Activated CD8-positive, alpha-beta memory T cell treated with anti-CD3 and anti-CD28 coated beads, Interleukin-2, amount 10 ng/mL, durations not matched to agents 7 days and 5 days (primary cell): ENCODE measurements around the gene MYO1E. TPM values are rescaled to one million over a fixed set of nuclear protein-coding genes. Genes with fewer than 3 reads are reported as not detected.
A peak's percentile ranks its signal among the peaks of the same experiment; 100 is the strongest.

Experiments
- ATAC-seq: fragments of 150-1000 bp; cut with Tn5 transposase; one replicate; pipeline ENCODE4 v1.10.0; 2021; ENCODE audit warnings: moderate library complexity
- CTCF ChIA-PET: fragments of 350-600 bp; sonication (Branson Sonifier 250); formaldehyde crosslinking; loops from one replicate; lab custom pipeline; 2021; ENCODE audit warnings: antibody characterized with exemption; lab: Charles Lee
- DNase-seq: peaks from one replicate; pipeline ENCODE4 v3.0.0-alpha.2; 2020
- H3K27ac Mint-ChIP-seq: one replicate; pipeline ENCODE4 v1.8.0; 2021; ENCODE audit warnings: mild to moderate bottlenecking, mixed read lengths
- H3K27me3 Mint-ChIP-seq: one replicate; pipeline ENCODE4 v1.8.0; 2021; ENCODE audit warnings: mixed read lengths
- H3K36me3 Mint-ChIP-seq: one replicate; pipeline ENCODE4 v1.8.0; 2021; ENCODE audit warnings: mild to moderate bottlenecking, mixed read lengths
- H3K4me1 Mint-ChIP-seq: one replicate; pipeline ENCODE4 v1.8.0; 2021; ENCODE audit warnings: mixed read lengths
- H3K4me3 Mint-ChIP-seq: one replicate; pipeline ENCODE4 v1.8.0; 2021; ENCODE audit warnings: mild to moderate bottlenecking, moderate library complexity, mixed read lengths
- H3K9me3 Mint-ChIP-seq: one replicate; pipeline ENCODE4 v1.8.0; 2022; ENCODE audit warnings: low read depth, mixed read lengths
- total RNA-seq, 2 experiments: library from RNA; stranded (reverse); gene quantifications; one replicate each; pipeline ENCODE4 v1.2.3, GENCODE V29; 2021

MYO1E gene
- total RNA-seq, 2 experiments from 2014 or later: 60.3 to 224 TPM

- peaks cover 28% of the 10 kb centered on the region for H3K36me3 Mint-ChIP-seq
- peaks cover 5% of the 10 kb centered on the region for H3K27me3 Mint-ChIP-seq
- H3K4me1 Mint-ChIP-seq: no peaks in the 10 kb centered on the region
- H3K27ac Mint-ChIP-seq: no peak overlapping the region
- DNase-seq (no peak), ATAC-seq (no peak)
- no peak overlapping the region for H3K4me3 Mint-ChIP-seq
- CTCF ChIA-PET: no interaction called here
- peaks cover 3% of the 10 kb centered on the region for H3K9me3 Mint-ChIP-seq
These were observed 183.4 kb downstream of the MYO1E start for GRCh38 chr15:59189241-59189640.

- Mint-ChIP-seq H3K4me1 (no peaks in the 10 kb centered on the region), H3K4me3 (no peak overlapping the region), H3K9me3 (peaks cover 18% of the 10 kb centered on the region), H3K27me3 (peaks cover 5% of the 10 kb centered on the region), H3K36me3 (peaks cover 37% of the 10 kb centered on the region), H3K27ac (no peak overlapping the region)
- CTCF ChIA-PET: interaction anchor here (1.4 to 1.5 kb wide), 2 partner anchors 42 to 342 kb away, joined by 3 to 5 read pairs; no protein-coding TSS in a partner anchor
- ATAC-seq (no peak), DNase-seq (no peak)
These were observed 186.2 kb downstream of the MYO1E start for GRCh38 chr15:59186501-59186900.

DNA sequence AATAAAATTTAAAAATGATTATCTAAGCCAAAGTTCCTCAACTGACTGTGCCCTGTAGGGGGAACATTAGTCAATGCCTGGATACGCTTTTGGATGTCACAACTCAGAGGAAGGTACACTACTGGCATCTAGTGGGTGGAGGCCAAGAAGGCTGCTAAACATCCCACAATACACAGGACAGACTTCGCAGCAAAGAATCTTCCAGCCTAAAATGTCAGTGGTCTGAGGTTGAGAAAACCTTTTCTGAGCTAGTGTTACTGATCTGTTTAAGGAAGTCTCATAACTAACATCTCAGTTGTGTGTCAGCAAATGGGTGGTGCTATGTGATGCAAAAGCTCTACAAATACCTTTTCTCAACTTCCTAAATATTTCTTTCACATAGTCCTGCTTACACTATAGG, 186.9 kb downstream of the MYO1E start:
- no peak for ATAC-seq
- Mint-ChIP-seq H3K4me3 (no peak overlapping the region), H3K36me3 (peaks cover 42% of the 10 kb centered on the region), H3K27me3 (peaks cover 5% of the 10 kb centered on the region), H3K9me3 (peaks cover 24% of the 10 kb centered on the region), H3K4me1 (no peaks in the 10 kb centered on the region), H3K27ac (no peak overlapping the region)
- CTCF ChIA-PET: interaction anchor here (1.4 to 1.5 kb wide), 3 partner anchors 43 to 343 kb away, joined by 3 to 5 read pairs (median 3); no protein-coding TSS in a partner anchor
- DNase-seq: no peak

DNA sequence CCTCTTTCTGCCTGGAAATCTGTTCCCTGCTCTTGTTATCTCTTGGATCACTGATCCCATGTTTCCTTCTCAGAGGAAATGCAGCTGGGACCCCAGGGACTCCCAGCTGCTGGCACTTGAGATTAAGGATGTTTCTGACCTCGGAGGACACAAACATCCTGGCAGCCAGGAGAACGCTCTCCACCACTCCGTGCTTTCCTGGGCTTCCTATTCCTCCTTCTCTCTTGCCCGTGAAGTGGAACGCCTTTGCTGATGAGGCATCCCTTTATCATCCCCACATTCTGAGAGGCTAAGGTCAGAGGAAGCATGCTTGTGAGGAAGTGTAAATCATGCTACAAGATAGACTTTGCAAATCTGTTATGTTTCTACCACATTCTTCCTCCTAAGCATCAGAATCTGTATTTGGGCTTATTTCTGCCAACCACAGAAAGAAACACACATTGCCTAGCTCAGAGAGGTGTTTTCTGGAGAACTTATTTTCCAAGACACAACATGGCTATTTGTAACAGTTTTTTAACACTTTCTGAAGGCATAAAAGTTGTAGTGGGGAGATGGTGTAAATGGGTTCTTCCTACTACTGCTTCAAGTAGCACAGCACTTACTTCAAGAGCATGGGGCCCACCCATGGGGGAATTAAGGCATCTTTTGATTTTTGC, 191.6 kb downstream of the MYO1E start:
- H3K27me3 Mint-ChIP-seq: peaks cover 4% of the 10 kb centered on the region
- peaks cover 25% of the 10 kb centered on the region for H3K9me3 Mint-ChIP-seq
- no peak overlapping the region for H3K27ac Mint-ChIP-seq
- H3K4me1 Mint-ChIP-seq: peaks cover 3% of the 10 kb centered on the region
- DNase-seq (no peak), ATAC-seq (no peak)
- CTCF ChIA-PET: no interaction called here
- H3K36me3 Mint-ChIP-seq: peaks cover 31% of the 10 kb centered on the region
- no peak overlapping the region for H3K4me3 Mint-ChIP-seq

DNA sequence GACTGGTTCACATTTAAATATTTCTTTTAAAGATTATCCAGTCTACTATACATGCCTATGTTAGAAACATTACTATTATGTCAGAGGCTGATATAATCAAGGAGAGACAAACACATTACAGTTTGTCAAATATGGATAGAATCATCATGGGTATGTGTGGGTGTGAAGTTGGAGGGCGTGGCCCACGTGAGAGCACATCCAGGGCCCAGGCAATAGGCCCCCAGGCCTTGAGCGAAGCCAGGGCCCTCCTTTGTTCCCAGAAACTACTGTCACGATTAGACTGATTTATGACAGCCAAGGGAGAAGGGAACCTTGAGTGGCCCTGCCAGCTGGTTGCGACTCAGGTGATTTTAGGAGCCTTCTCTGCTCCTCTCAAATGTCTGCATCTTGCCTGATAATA, 193.0 kb downstream of the MYO1E start:
- ATAC-seq: no peak
- peaks cover 10% of the 10 kb centered on the region for H3K4me1 Mint-ChIP-seq
- peaks cover 27% of the 10 kb centered on the region for H3K36me3 Mint-ChIP-seq
- H3K27me3 Mint-ChIP-seq: peaks cover 4% of the 10 kb centered on the region
- no peak for DNase-seq
- CTCF ChIA-PET: no interaction called here
- no peak overlapping the region for H3K4me3 Mint-ChIP-seq
- peaks cover 25% of the 10 kb centered on the region for H3K9me3 Mint-ChIP-seq
- H3K27ac Mint-ChIP-seq: no peak overlapping the region

DNA sequence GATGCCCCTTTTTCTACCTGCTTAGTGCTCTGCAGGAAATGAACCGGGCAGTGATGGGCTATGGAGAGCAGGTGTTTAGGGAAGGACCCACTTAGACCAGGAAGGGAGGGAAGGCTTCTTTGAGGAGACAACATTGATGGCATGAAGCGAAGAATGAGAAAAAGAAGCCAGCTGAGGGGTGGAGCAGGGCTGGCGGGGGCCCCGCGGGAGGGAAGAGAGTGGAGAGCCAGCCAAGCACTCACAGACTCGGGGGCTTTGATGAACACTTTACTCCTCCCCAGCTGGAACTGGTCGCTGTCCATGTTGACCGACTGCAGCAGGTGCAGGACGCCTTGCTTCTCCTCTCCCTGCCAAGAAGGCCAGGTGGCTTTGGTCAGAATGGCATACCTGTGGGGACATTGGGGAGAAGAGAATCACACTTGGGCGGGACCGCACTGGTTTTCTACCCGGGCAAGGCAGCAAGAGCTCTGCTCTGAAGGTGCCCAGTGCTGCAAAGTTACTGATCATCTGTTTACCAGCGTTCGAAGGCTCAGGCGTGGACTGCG, 194.4 kb downstream of the MYO1E start:
- H3K36me3 Mint-ChIP-seq: peaks cover 19% of the 10 kb centered on the region

DNA sequence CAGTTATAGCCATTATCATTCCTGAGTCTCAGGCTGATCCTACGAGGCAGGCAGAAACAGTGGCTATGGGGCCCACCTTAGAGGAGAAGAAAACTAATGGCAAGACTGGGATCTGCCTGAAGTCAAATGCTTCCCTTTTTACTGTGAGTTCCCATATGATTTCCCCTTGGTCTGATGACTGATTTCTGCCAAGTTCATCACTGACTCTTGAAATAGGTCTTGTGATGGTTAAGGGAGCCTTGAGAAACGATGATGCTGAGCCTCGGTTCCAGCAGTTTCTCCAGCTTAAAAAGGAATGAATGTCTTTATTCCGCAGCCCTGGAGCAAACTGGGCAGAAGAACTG, 195.4 kb downstream of the MYO1E start:
- CTCF ChIA-PET: no interaction called here
- DNase-seq (no peak), ATAC-seq (no peak)
- peaks cover 14% of the 10 kb centered on the region for H3K36me3 Mint-ChIP-seq
- H3K27ac Mint-ChIP-seq: no peak overlapping the region
- peaks cover 4% of the 10 kb centered on the region for H3K27me3 Mint-ChIP-seq
- peaks cover 10% of the 10 kb centered on the region for H3K9me3 Mint-ChIP-seq
- H3K4me3 Mint-ChIP-seq: no peak overlapping the region
- peaks cover 10% of the 10 kb centered on the region for H3K4me1 Mint-ChIP-seq

More for the DNA sequence above, 194.4 kb downstream of the MYO1E start:
- Mint-ChIP-seq H3K27ac (no peak overlapping the region), H3K4me1 (peaks cover 10% of the 10 kb centered on the region), H3K27me3 (peaks cover 4% of the 10 kb centered on the region), H3K4me3 (no peak overlapping the region), H3K9me3 (peaks cover 19% of the 10 kb centered on the region)
- DNase-seq: no peak
- no peak for ATAC-seq
- CTCF ChIA-PET: no interaction called here

DNA sequence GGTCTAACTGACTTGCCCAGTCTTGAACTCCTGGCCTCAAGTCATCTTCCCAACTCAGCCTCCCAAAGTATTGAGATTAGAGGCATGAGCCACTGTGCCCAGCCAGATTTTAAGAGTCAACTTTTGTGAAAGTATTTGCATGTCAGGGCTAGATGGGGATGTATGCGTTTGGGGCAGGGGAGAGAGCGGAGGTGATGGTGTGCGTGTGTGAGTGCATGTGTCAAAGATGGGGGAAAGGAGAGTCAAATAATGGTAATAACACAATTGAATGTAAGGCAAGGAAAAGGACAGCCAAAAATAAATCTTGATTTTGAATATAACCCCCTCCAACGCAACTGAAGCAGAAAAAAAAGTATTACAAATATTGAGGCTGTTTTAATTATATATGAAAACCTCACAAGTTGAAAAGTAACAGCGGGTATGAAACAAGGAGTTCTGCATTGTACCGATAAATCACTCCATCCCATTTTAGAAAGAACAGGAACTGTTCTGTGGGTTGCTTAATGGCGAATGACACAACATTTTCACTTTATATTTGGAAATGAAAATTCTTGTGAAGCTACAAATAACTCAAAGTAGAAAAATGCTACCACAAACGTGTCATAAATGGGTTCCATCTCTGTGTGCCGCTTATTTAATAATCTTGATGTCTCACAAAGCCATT, 195.9 kb downstream of the MYO1E start:
- H3K27ac Mint-ChIP-seq: no peak overlapping the region

DNA sequence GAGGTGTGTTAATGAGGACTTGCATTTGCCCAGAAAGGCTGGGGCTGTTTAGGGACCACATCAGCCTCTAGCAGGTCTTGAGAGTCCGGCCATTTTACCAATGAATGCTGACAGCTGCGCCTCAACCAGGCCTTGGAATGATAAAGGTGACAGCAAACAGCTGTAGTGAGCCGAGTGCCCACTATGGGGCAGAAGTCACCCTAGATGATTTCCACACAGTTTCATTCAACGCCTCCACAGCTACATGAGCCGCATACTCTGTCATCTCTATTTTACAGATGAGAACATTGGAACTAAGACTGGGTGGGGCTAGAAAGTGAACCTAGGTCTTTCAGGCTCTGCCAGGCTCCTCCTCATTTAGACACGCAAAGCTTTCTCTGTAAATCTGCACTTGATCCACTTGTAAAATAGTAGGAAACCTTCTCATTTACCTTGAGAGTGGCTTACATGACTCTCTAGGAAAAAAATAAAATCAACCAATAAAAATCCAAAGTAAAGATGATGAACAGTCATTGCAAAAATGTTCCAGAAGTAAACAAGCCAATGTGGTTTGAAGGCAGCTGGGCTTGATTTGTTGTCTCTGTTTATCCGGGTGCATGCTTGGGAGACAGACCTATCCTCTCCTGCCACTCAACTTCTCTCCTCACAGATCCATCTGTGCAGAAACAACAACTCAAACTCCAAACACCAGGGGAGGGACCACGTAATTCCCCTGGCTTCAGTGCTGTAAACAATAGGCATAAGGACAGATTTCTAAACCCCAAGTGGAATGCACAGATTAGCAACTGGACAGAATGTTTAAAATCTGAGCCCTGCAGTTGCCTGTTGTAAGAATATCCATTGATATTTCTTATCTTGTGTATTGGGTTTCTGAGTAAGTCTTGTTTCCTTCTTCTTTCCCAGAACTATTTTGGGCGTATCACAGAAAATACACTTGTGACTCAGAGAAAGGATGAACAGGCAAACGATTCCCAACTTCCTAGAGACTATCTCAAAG, 197.5 kb downstream of the MYO1E start:
- no peak overlapping the region for H3K27ac Mint-ChIP-seq
- H3K27me3 Mint-ChIP-seq: peaks cover 4% of the 10 kb centered on the region
- CTCF ChIA-PET: interaction anchor here (0.7 to 2.1 kb wide), 11 partner anchors 10 to 410 kb away, joined by 3 to 12 read pairs (median 5); no protein-coding TSS in a partner anchor
- peaks cover 7% of the 10 kb centered on the region for H3K36me3 Mint-ChIP-seq
- ATAC-seq (peak; percentile 91), DNase-seq (peak; percentile 63)
- H3K9me3 Mint-ChIP-seq: no peaks in the 10 kb centered on the region
- peaks cover 17% of the 10 kb centered on the region for H3K4me1 Mint-ChIP-seq
- H3K4me3 Mint-ChIP-seq: no peak overlapping the region

More for the DNA sequence above, 195.9 kb downstream of the MYO1E start:
- Mint-ChIP-seq H3K4me1 (peaks cover 10% of the 10 kb centered on the region), H3K4me3 (no peak overlapping the region), H3K27me3 (peaks cover 4% of the 10 kb centered on the region), H3K36me3 (peaks cover 13% of the 10 kb centered on the region), H3K9me3 (peaks cover 9% of the 10 kb centered on the region)
- CTCF ChIA-PET: no interaction called here
- no peak for DNase-seq
- no peak for ATAC-seq

DNA sequence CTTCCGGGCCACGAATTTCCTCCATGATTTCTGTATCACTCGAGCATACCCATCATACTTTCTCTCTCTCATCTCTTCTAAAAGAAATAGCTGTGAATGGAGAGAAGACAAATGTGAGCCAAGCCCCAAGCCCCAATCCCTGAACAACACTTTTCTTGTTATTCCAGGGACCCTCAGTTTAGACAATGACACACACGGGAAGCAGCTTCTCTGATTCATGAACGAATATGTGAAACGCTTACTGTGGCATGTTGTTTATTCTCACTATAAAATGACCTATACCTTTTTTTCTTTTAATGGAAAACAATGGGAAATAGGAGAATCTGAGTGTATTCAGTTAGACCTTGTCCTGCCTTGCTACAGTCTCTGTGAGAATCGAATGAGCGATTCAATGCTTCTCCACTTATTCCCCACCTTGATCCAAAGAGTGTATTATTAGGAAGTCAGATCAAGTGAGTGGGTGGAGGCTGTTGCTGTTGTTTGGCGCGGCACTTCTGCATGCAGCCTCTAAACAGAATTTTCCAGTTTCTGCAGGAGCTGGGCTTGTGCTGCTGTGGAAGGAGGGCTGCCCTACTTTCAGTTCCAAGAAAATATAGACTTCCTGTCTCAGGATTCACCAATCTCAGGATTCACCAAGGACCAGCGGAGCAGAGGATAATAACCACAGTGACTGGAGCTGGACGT, 198.4 kb downstream of the MYO1E start:
- ATAC-seq (no peak), DNase-seq (no peak)
- Mint-ChIP-seq H3K4me1 (peaks cover 23% of the 10 kb centered on the region), H3K27me3 (peaks cover 4% of the 10 kb centered on the region), H3K27ac (no peak overlapping the region), H3K4me3 (no peak overlapping the region), H3K36me3 (peaks cover 10% of the 10 kb centered on the region), H3K9me3 (no peaks in the 10 kb centered on the region)
- CTCF ChIA-PET: interaction anchor here (1.0 to 2.1 kb wide), 10 partner anchors 9 to 410 kb away, joined by 3 to 12 read pairs (median 6); no protein-coding TSS in a partner anchor

DNA sequence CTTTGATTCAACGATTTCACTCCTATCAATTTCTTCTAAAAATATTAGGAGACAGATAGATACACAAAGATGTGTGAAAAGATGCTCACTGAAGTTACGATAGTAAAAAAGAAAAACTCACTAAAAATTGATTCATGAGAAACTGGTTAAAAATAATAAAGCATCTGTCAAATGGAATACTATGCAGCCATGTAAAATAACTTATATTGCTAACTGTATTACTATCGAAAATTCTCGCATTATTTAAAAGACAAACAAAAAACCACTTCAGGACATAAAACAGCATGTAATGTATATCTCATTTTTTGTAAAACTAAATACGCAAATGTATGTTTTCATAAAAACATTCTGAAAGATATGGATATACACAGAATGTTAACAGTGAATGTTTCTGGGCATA, 199.5 kb downstream of the MYO1E start:
- Mint-ChIP-seq H3K9me3 (no peaks in the 10 kb centered on the region), H3K27me3 (peaks cover 4% of the 10 kb centered on the region), H3K4me3 (no peak overlapping the region), H3K4me1 (peaks cover 32% of the 10 kb centered on the region), H3K36me3 (peaks cover 13% of the 10 kb centered on the region), H3K27ac (no peak overlapping the region)
- CTCF ChIA-PET: interaction anchor here (1.3 to 1.8 kb wide), 2 partner anchors 11 to 321 kb away, joined by 4 to 5 read pairs; no protein-coding TSS in a partner anchor
- no peak for DNase-seq
- ATAC-seq: no peak

- CTCF ChIA-PET: interaction anchor here (1.8 kb wide), 1 partner anchor 322 kb away, joined by 4 read pairs; no protein-coding TSS in a partner anchor
- H3K4me1 Mint-ChIP-seq: peaks cover 32% of the 10 kb centered on the region
- no peaks in the 10 kb centered on the region for H3K9me3 Mint-ChIP-seq
- H3K4me3 Mint-ChIP-seq: no peak overlapping the region
- H3K27me3 Mint-ChIP-seq: peaks cover 4% of the 10 kb centered on the region
- no peak for ATAC-seq
- H3K27ac Mint-ChIP-seq: no peak overlapping the region
- peaks cover 14% of the 10 kb centered on the region for H3K36me3 Mint-ChIP-seq
- no peak for DNase-seq
These were observed 200.3 kb downstream of the MYO1E start for GRCh38 chr15:59172289-59172901.
